HEK293 (cell line): Measurements from ENCODE around the gene TMEM218.

ENCODE experiments used
- CTCF ChIA-PET: fragments of 350-600 bp; formaldehyde crosslinking; extraction: SDS; loops from one replicate; lab custom pipeline; 2021; ENCODE audit warnings: antibody characterized with exemption; lab: Yijun Ruan, JAX
- POLR2A ChIA-PET: fragments of 300-600 bp; formaldehyde crosslinking; extraction: SDS; loops from one replicate; lab custom pipeline; 2020; ENCODE audit warnings: antibody characterized with exemption, inconsistent platforms; lab: Yijun Ruan, JAX
- H3K27ac ChIP-seq: fragments of 200-500 bp; sonication (Bioruptor generic); 2 replicates; pipeline ENCODE4 v1.5.1; 2014; ENCODE audit warnings: low read depth, low read length, control low read depth, inconsistent platforms; ENCODE audit errors: extremely low read depth
- H3K36me3 ChIP-seq, 2 experiments: fragments of 200-500 bp in 1 of 2; sonication (Bioruptor generic) in 1 of 2; 1 replicate in 1 of 2; 2 replicates in 1 of 2; pipeline ENCODE4 v1.5.1; 2014 to 2017; ENCODE audit warnings: inconsistent platforms in 2 of 2, low read length in 2 of 2; ENCODE audit not compliant: control insufficient read depth in 2 of 2, insufficient read depth in 1 of 2
- H3K4me1 ChIP-seq: fragments of 200-500 bp; sonication (Bioruptor generic); 2 replicates; pipeline ENCODE4 v1.5.1; 2014; ENCODE audit warnings: mild to moderate bottlenecking, low read length, inconsistent platforms; ENCODE audit not compliant: control insufficient read depth, insufficient read depth
- H3K4me3 ChIP-seq: 2 replicates; pipeline ENCODE4 v1.5.1; 2011; ENCODE audit warnings: low read depth, mild to moderate bottlenecking, control low read depth, low read length, moderate library complexity
- H3K9me3 ChIP-seq: fragments of 200-500 bp; sonication (Bioruptor generic); 2 replicates; pipeline ENCODE4 v1.5.1; 2014; ENCODE audit warnings: low read depth, low read length, inconsistent platforms; ENCODE audit not compliant: control insufficient read depth, insufficient read depth
- OVOL3 ChIP-seq: fragments of 450-650 bp; formaldehyde crosslinking; IDR thresholded peaks from 2 replicates; pipeline ENCODE4 v1.5.1; 2016; ENCODE audit warnings: missing biosample characterization, missing genetic modification characterization
- PRDM1 ChIP-seq: fragments of 450-650 bp; formaldehyde crosslinking; IDR thresholded peaks from 2 replicates; pipeline ENCODE4; 2016; ENCODE audit warnings: missing biosample characterization, missing genetic modification characterization
- SP2 ChIP-seq: fragments of 450-650 bp; formaldehyde crosslinking; IDR thresholded peaks from 2 replicates; pipeline ENCODE4 v1.5.1; 2016; ENCODE audit warnings: missing biosample characterization, missing genetic modification characterization
- ZBTB17 ChIP-seq: fragments of 450-650 bp; formaldehyde crosslinking; IDR thresholded peaks from 2 replicates; pipeline ENCODE4 v1.5.1; 2016; ENCODE audit warnings: missing biosample characterization, missing genetic modification characterization
- ZNF138 ChIP-seq: fragments of 450-650 bp; formaldehyde crosslinking; IDR thresholded peaks from 2 replicates; pipeline ENCODE4 v1.5.1; 2016; ENCODE audit warnings: missing biosample characterization, missing genetic modification characterization, borderline replicate concordance
- ZNF214 ChIP-seq: fragments of 450-650 bp; formaldehyde crosslinking; IDR thresholded peaks from 2 replicates; pipeline ENCODE4 v1.5.1; 2017; ENCODE audit warnings: missing biosample characterization, mild to moderate bottlenecking, missing genetic modification characterization, borderline replicate concordance
- ZNF560 ChIP-seq: fragments of 450-650 bp; formaldehyde crosslinking; IDR thresholded peaks from 2 replicates; pipeline ENCODE4 v1.5.1; 2017; ENCODE audit warnings: missing biosample characterization, missing genetic modification characterization, borderline replicate concordance
- ZNF629 ChIP-seq: fragments of 450-650 bp; formaldehyde crosslinking; IDR thresholded peaks from 2 replicates; pipeline ENCODE4 v1.5.1; 2017; ENCODE audit warnings: missing biosample characterization, missing genetic modification characterization
- ZNF677 ChIP-seq: fragments of 450-650 bp; IDR thresholded peaks from 2 replicates; pipeline ENCODE4 v1.5.0; 2018; ENCODE audit warnings: missing biosample characterization, mild to moderate bottlenecking, missing genetic modification characterization, moderate library complexity
- TF ChIP-seq, protein P1 (sequence below): fragments of 450-650 bp; formaldehyde crosslinking; IDR thresholded peaks from 2 replicates; pipeline ENCODE4 v1.5.1; 2016; ENCODE audit warnings: missing biosample characterization, missing genetic modification characterization
- TF ChIP-seq, protein P2 (sequence below): fragments of 450-650 bp; formaldehyde crosslinking; IDR thresholded peaks from 2 replicates; pipeline ENCODE4 v1.5.1; 2016; ENCODE audit warnings: missing biosample characterization, missing genetic modification characterization, borderline replicate concordance
- TF ChIP-seq, protein P3 (sequence below): fragments of 450-650 bp; formaldehyde crosslinking; IDR thresholded peaks from 2 replicates; pipeline ENCODE4 v1.5.1; 2016; ENCODE audit warnings: missing biosample characterization, missing genetic modification characterization
- TF ChIP-seq, protein P4 (sequence below): fragments of 450-650 bp; formaldehyde crosslinking; IDR thresholded peaks from 2 replicates; pipeline ENCODE4 v1.5.0; 2017; ENCODE audit warnings: missing biosample characterization, missing genetic modification characterization, borderline replicate concordance
- TF ChIP-seq, protein P5 (sequence below): fragments of 450-650 bp; formaldehyde crosslinking; IDR thresholded peaks from 2 replicates; pipeline ENCODE4 v1.5.1; 2017; ENCODE audit warnings: missing biosample characterization, missing genetic modification characterization
- TF ChIP-seq, protein P6 (sequence below): fragments of 450-650 bp; formaldehyde crosslinking; IDR thresholded peaks from 2 replicates; pipeline ENCODE4 v1.5.1; 2016; ENCODE audit warnings: missing biosample characterization, missing genetic modification characterization

The TMEM218 gene

DNA sequence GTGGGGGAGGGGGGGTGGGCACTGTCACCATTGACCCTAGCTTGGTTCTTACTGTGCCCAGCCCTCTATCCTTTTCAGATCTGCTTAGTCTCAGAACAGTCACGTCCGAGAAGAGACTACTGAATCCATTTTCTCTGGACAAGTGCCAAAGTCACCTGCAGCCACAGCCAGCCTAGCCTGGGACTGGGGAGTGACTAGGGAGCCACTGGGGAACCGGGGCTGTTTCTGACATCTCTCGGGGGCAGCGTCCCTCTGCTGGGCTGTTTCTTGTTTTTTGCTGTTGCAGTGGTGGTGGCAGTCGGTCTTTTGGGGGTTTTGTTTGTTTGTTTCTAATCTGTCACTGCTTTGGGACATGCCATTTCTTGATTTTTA lies 39.6 kb downstream of the TMEM218 start:
- ChIA-PET POLR2A (no interaction called here), CTCF (interaction anchor here (0.5 to 1.0 kb wide), 2 partner anchors 265 to 274 kb away, joined by 3 to 4 read pairs; no protein-coding TSS in a partner anchor)
- no peak overlapping the region for H3K4me3 ChIP-seq
- TF ChIP-seq, protein P1, sequence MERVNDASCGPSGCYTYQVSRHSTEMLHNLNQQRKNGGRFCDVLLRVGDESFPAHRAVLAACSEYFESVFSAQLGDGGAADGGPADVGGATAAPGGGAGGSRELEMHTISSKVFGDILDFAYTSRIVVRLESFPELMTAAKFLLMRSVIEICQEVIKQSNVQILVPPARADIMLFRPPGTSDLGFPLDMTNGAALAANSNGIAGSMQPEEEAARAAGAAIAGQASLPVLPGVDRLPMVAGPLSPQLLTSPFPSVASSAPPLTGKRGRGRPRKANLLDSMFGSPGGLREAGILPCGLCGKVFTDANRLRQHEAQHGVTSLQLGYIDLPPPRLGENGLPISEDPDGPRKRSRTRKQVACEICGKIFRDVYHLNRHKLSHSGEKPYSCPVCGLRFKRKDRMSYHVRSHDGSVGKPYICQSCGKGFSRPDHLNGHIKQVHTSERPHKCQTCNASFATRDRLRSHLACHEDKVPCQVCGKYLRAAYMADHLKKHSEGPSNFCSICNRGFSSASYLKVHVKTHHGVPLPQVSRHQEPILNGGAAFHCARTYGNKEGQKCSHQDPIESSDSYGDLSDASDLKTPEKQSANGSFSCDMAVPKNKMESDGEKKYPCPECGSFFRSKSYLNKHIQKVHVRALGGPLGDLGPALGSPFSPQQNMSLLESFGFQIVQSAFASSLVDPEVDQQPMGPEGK (tag by site-specific recombination), result no peak
- TF ChIP-seq, protein P2, sequence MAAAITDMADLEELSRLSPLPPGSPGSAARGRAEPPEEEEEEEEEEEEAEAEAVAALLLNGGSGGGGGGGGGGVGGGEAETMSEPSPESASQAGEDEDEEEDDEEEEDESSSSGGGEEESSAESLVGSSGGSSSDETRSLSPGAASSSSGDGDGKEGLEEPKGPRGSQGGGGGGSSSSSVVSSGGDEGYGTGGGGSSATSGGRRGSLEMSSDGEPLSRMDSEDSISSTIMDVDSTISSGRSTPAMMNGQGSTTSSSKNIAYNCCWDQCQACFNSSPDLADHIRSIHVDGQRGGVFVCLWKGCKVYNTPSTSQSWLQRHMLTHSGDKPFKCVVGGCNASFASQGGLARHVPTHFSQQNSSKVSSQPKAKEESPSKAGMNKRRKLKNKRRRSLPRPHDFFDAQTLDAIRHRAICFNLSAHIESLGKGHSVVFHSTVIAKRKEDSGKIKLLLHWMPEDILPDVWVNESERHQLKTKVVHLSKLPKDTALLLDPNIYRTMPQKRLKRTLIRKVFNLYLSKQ (tag by site-specific recombination), result no peak
- TF ChIP-seq ZNF677 (tag by site-specific recombination), result no peak
- no peak for TF ChIP-seq ZBTB17 (tag by site-specific recombination)
- no peak for TF ChIP-seq OVOL3 (tag by site-specific recombination)
- TF ChIP-seq ZNF138 (tag by site-specific recombination), result no peak
- TF ChIP-seq ZNF629 (tag by site-specific recombination), result no peak
- no peak for TF ChIP-seq ZNF214
- TF ChIP-seq, protein P3, sequence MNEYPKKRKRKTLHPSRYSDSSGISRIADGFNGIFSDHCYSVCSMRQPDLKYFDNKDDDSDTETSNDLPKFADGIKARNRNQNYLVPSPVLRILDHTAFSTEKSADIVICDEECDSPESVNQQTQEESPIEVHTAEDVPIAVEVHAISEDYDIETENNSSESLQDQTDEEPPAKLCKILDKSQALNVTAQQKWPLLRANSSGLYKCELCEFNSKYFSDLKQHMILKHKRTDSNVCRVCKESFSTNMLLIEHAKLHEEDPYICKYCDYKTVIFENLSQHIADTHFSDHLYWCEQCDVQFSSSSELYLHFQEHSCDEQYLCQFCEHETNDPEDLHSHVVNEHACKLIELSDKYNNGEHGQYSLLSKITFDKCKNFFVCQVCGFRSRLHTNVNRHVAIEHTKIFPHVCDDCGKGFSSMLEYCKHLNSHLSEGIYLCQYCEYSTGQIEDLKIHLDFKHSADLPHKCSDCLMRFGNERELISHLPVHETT (tag by site-specific recombination), result no peak
- TF ChIP-seq, protein P4, sequence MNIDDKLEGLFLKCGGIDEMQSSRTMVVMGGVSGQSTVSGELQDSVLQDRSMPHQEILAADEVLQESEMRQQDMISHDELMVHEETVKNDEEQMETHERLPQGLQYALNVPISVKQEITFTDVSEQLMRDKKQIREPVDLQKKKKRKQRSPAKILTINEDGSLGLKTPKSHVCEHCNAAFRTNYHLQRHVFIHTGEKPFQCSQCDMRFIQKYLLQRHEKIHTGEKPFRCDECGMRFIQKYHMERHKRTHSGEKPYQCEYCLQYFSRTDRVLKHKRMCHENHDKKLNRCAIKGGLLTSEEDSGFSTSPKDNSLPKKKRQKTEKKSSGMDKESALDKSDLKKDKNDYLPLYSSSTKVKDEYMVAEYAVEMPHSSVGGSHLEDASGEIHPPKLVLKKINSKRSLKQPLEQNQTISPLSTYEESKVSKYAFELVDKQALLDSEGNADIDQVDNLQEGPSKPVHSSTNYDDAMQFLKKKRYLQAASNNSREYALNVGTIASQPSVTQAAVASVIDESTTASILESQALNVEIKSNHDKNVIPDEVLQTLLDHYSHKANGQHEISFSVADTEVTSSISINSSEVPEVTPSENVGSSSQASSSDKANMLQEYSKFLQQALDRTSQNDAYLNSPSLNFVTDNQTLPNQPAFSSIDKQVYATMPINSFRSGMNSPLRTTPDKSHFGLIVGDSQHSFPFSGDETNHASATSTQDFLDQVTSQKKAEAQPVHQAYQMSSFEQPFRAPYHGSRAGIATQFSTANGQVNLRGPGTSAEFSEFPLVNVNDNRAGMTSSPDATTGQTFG (tag by site-specific recombination), result no peak
- TF ChIP-seq PRDM1, result no peak
- TF ChIP-seq ZNF560 (tag by site-specific recombination), result no peak
- TF ChIP-seq, protein P5, sequence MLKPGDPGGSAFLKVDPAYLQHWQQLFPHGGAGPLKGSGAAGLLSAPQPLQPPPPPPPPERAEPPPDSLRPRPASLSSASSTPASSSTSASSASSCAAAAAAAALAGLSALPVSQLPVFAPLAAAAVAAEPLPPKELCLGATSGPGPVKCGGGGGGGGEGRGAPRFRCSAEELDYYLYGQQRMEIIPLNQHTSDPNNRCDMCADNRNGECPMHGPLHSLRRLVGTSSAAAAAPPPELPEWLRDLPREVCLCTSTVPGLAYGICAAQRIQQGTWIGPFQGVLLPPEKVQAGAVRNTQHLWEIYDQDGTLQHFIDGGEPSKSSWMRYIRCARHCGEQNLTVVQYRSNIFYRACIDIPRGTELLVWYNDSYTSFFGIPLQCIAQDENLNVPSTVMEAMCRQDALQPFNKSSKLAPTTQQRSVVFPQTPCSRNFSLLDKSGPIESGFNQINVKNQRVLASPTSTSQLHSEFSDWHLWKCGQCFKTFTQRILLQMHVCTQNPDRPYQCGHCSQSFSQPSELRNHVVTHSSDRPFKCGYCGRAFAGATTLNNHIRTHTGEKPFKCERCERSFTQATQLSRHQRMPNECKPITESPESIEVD (tag by site-specific recombination), result no peak
- TF ChIP-seq, protein P6, sequence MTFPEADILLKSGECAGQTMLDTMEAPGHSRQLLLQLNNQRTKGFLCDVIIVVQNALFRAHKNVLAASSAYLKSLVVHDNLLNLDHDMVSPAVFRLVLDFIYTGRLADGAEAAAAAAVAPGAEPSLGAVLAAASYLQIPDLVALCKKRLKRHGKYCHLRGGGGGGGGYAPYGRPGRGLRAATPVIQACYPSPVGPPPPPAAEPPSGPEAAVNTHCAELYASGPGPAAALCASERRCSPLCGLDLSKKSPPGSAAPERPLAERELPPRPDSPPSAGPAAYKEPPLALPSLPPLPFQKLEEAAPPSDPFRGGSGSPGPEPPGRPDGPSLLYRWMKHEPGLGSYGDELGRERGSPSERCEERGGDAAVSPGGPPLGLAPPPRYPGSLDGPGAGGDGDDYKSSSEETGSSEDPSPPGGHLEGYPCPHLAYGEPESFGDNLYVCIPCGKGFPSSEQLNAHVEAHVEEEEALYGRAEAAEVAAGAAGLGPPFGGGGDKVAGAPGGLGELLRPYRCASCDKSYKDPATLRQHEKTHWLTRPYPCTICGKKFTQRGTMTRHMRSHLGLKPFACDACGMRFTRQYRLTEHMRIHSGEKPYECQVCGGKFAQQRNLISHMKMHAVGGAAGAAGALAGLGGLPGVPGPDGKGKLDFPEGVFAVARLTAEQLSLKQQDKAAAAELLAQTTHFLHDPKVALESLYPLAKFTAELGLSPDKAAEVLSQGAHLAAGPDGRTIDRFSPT, result no peak
- no peak for TF ChIP-seq SP2 (tag by site-specific recombination)
- no peak overlapping the region for H3K27ac ChIP-seq
- H3K4me1 ChIP-seq, result no peaks in the 10 kb centered on the region
- no peaks in the 10 kb centered on the region for H3K36me3 ChIP-seq
- H3K9me3 ChIP-seq, result no peaks in the 10 kb centered on the region
